CD14-positive monocyte (primary cell): ENCODE data around the gene WRNIP1. TPM values are rescaled to one million over a fixed set of nuclear protein-coding genes. Genes with fewer than 3 reads are reported as not detected.

Source experiments
- DNase-seq, 3 donors: peaks; one replicate each; pipeline ENCODE4 v3.0.0-alpha.2; 2011 to 2022
- H2AFZ ChIP-seq: 2 replicates; pipeline ENCODE4 v1.6.0; 2012; ENCODE audit warnings: mild to moderate bottlenecking, low read depth, low read length, inconsistent platforms; ENCODE audit not compliant: insufficient read depth, poor library complexity, severe bottlenecking
- H3K27ac ChIP-seq, 2 donors: 1 replicate in 1 of 2; 2 replicates in 1 of 2; pipeline ENCODE4 v1.5.1; 2012 to 2013; ENCODE audit warnings: low read length in 2 of 2, control low read depth in 1 of 2, inconsistent platforms in 1 of 2, low read depth in 1 of 2, mild to moderate bottlenecking in 1 of 2
- H3K27me3 ChIP-seq, 2 donors: one replicate each; pipeline versions ENCODE4 v1.6.0 to v1.6.1; 2011 to 2013; ENCODE audit warnings: low read length in 2 of 2; ENCODE audit not compliant: control insufficient read depth in 2 of 2, insufficient read depth in 2 of 2
- H3K36me3 ChIP-seq, 2 donors: replicated peaks in 1 of 2; 1 replicate in 1 of 2; 2 replicates in 1 of 2; pipeline versions ENCODE4 v1.5.1 to v1.6.1; 2012 to 2013; ENCODE audit warnings: low read length in 2 of 2, control low read depth in 1 of 2, inconsistent platforms in 1 of 2, mild to moderate bottlenecking in 1 of 2; ENCODE audit not compliant: insufficient read depth in 2 of 2, control insufficient read depth in 1 of 2
- H3K4me1 ChIP-seq, 2 donors: 1 replicate in 1 of 2; 2 replicates in 1 of 2; pipeline versions ENCODE4 v1.5.1 to v1.6.1; 2012 to 2013; ENCODE audit warnings: low read length in 2 of 2, control low read depth in 1 of 2, inconsistent platforms in 1 of 2, mild to moderate bottlenecking in 1 of 2, moderate library complexity in 1 of 2; ENCODE audit not compliant: insufficient read depth in 2 of 2, control insufficient read depth in 1 of 2
- H3K4me2 ChIP-seq: replicated peaks from 2 replicates; pipeline ENCODE3; 2012; ENCODE audit warnings: low read length, moderate library complexity, mild to moderate bottlenecking; ENCODE audit not compliant: poor library complexity, severe bottlenecking; ENCODE audit errors: extremely low read depth
- H3K4me3 ChIP-seq, 3 experiments: fragments of 200-600 bp in 1 of 3; sonication (generic) in 1 of 3; replicated peaks in 1 of 3; 1 replicate in 2 of 3; 2 replicates in 1 of 3; pipeline ENCODE4 v1.5.1; 2011 to 2013; ENCODE audit warnings: low read length in 3 of 3, mild to moderate bottlenecking in 3 of 3, control low read depth in 2 of 3, low read depth in 2 of 3, inconsistent platforms in 1 of 3, moderate library complexity in 1 of 3
- H3K79me2 ChIP-seq: 2 replicates; pipeline ENCODE4 v1.6.0; 2012; ENCODE audit warnings: mild to moderate bottlenecking, control low read depth, inconsistent platforms, low read length, moderate library complexity; ENCODE audit not compliant: insufficient read depth
- H3K9ac ChIP-seq: 2 replicates; pipeline ENCODE4 v1.6.0; 2017; ENCODE audit warnings: low read length, mild to moderate bottlenecking; ENCODE audit not compliant: insufficient read depth, poor library complexity, severe bottlenecking
- H3K9me3 ChIP-seq, 2 donors: replicated peaks in 1 of 2; 1 replicate in 1 of 2; 2 replicates in 1 of 2; pipeline versions ENCODE4 v1.5.1 to v1.6.1; 2012 to 2013; ENCODE audit warnings: low read length in 2 of 2, control low read depth in 1 of 2; ENCODE audit not compliant: control insufficient read depth in 1 of 2, insufficient read depth in 1 of 2
- H4K20me1 ChIP-seq: 2 replicates; pipeline ENCODE4 v1.6.0; 2012; ENCODE audit warnings: mild to moderate bottlenecking, low read length, control low read depth, moderate library complexity; ENCODE audit not compliant: insufficient read depth
- H3K27ac Mint-ChIP-seq, 7 donors: one replicate each; pipeline ENCODE4 v1.8.0; 2020; ENCODE audit warnings: mild to moderate bottlenecking in 7 of 7, mixed read lengths in 7 of 7, moderate library complexity in 6 of 7, inconsistent platforms in 2 of 7
- H3K27me3 Mint-ChIP-seq, 3 donors: one replicate each; pipeline ENCODE4 v1.8.0; 2021 to 2022; ENCODE audit warnings: low read depth in 3 of 3, mild to moderate bottlenecking in 3 of 3, mixed read lengths in 3 of 3, moderate library complexity in 3 of 3, inconsistent platforms in 1 of 3
- H3K36me3 Mint-ChIP-seq, 2 donors: one replicate each; pipeline ENCODE4 v1.8.0; 2020; ENCODE audit warnings: mixed read lengths in 2 of 2, inconsistent platforms in 1 of 2, mild to moderate bottlenecking in 1 of 2
- H3K4me1 Mint-ChIP-seq: one replicate; pipeline ENCODE4 v1.8.0; 2020; ENCODE audit warnings: mild to moderate bottlenecking, mixed read lengths
- H3K4me3 Mint-ChIP-seq, 2 donors: one replicate each; pipeline ENCODE4 v1.8.0; 2020; ENCODE audit warnings: mild to moderate bottlenecking in 2 of 2, mixed read lengths in 2 of 2, moderate library complexity in 1 of 2
- H3K9me3 Mint-ChIP-seq, 7 donors: one replicate each; pipeline ENCODE4 v1.8.0; 2020 to 2022; ENCODE audit warnings: mixed read lengths in 7 of 7, mild to moderate bottlenecking in 6 of 7, moderate library complexity in 6 of 7, inconsistent platforms in 2 of 7
- CTCF ChIP-seq: fragments of 200-600 bp; IDR thresholded peaks from one replicate; pipeline ENCODE4 v1.8.0; 2022; ENCODE audit warnings: antibody characterized with exemption, mild to moderate bottlenecking
- WGBS: methylation state at CpG from one replicate; pipeline ENCODE4 v1.1.5; 2013; ENCODE audit warnings: missing lambda C conversion rate; ENCODE audit not compliant: insufficient coverage; 5-methylcytosine and 5-hydroxymethylcytosine counted together
- intact Hi-C, 2 donors: fragments of 100-400 bp; cut with micrococcal nuclease; formaldehyde crosslinking; loops; one replicate each; pipeline versions ENCODE4 v1.15.0 to v1.15.1; 2023
- polyA plus RNA-seq, 3 donors: library from polyadenylated mRNA; depleted of rRNA in 1 of 3; unstranded in 2 of 3; stranded (reverse) in 1 of 3; fragments of 300-500 nt in 2 of 3; fragments of >200 nt in 1 of 3; fragmentation: Illumina TruSeq in 2 of 3; gene quantifications; 1 replicate in 2 of 3; 2 replicates in 1 of 3; pipeline ENCODE4 v1.2.3, GENCODE V29; 2012 to 2021

WRNIP1 gene
- polyA plus RNA-seq, 3 donors = 17.5 to 25.8 (median 17.8) TPM

- Mint-ChIP-seq H3K4me3 (no peak overlapping the region), H3K27ac (peak overlapping the region; percentile 97 to 100 (median 99)), H3K36me3 (peaks cover 0 to 2% of the 10 kb centered on the region in 2 donors), H3K9me3 (peaks cover 0 to 4% (median 0%) of the 10 kb centered on the region in 7 donors), H3K4me1 (peaks cover 76% of the 10 kb centered on the region), H3K27me3 (peaks cover 0 to 4% (median under 1%) of the 10 kb centered on the region in 3 donors)
- Histone ChIP-seq H4K20me1 (no peaks in the 10 kb centered on the region), H3K4me2 (peak overlapping the region; percentile 27), H3K27me3 (no peaks in the 10 kb centered on the region), H3K27ac (peak overlapping the region; percentile 94 to 95), H3K9ac (no peak overlapping the region), H3K36me3 (no peaks in the 10 kb centered on the region), H3K9me3 (no peaks in the 10 kb centered on the region), H3K4me3 (peak overlapping the region in 1 of 3 experiments; percentile 13), H2AFZ (no peak overlapping the region), H3K4me1 (peaks cover 72 to 73% of the 10 kb centered on the region in 2 donors), H3K79me2 (peaks cover 10% of the 10 kb centered on the region)
- TF ChIP-seq CTCF = no peak
- intact Hi-C loops = loop anchor here in 1 of 2 donors (1.0 kb wide), 1 partner anchor 41 kb away; no protein-coding TSS in a partner anchor
- no peak for DNase-seq
- 0% methylated on average over 1 of the region's 3 CpGs for WGBS
Measured at GRCh38 chr6:2797564-2798031, 32.4 kb downstream of the WRNIP1 start.

GRCh38 chr6:2798586-2799134, 33.5 kb downstream of the WRNIP1 start:
- Histone ChIP-seq H4K20me1 (no peaks in the 10 kb centered on the region), H3K9me3 (no peaks in the 10 kb centered on the region), H3K4me3 (no peak overlapping the region), H3K4me1 (peaks cover 61 to 62% of the 10 kb centered on the region in 2 donors), H3K27ac (peak overlapping the region in 1 of 2 donors; percentile 95), H2AFZ (no peak overlapping the region), H3K36me3 (no peaks in the 10 kb centered on the region), H3K9ac (no peak overlapping the region), H3K79me2 (peaks cover 10% of the 10 kb centered on the region), H3K27me3 (no peaks in the 10 kb centered on the region), H3K4me2 (no peak overlapping the region)
- no peak for TF ChIP-seq CTCF
- Mint-ChIP-seq H3K4me1 (peaks cover 65% of the 10 kb centered on the region), H3K9me3 (peaks cover 0 to 4% (median 0%) of the 10 kb centered on the region in 7 donors), H3K27me3 (no peaks in the 10 kb centered on the region), H3K36me3 (no peaks in the 10 kb centered on the region), H3K27ac (peak overlapping the region; percentile 6 to 99 (median 84)), H3K4me3 (no peak overlapping the region)
- WGBS = 50% methylated on average over 8 of the region's 11 CpGs
- no peak for DNase-seq
- intact Hi-C loops = no loop called here
